OCI-LY7 (cell line): Measurements from ENCODE around the gene B3GALT5. TPM values are rescaled to one million over a fixed set of nuclear protein-coding genes. Genes with fewer than 3 reads are reported as not detected.

ENCODE experiments used
- Bru-seq: library from RNA; stranded (reverse); fragments of 400-500 nt; gene quantifications from one replicate; lab custom pipeline; 2021; lab: Mats Ljungman, UMichigan
- BruChase-seq, 2 experiments: library from RNA; stranded (reverse); fragments of 400-500 nt; gene quantifications; one replicate each; lab custom pipeline; 2021; lab: Mats Ljungman, UMichigan
- BruUV-seq: library from RNA; stranded (reverse); fragments of 400-500 nt; replicated peaks from 2 replicates; lab custom pipeline; 2021; lab: Mats Ljungman, UMichigan
- CTCF ChIA-PET: fragments of 300-600 bp; sonication (Branson Sonifier 250); formaldehyde crosslinking; loops from one replicate; lab custom pipeline; 2022; ENCODE audit warnings: antibody characterized with exemption; ENCODE audit not compliant: unreplicated experiment; lab: Charles Lee
- POLR2A ChIA-PET: fragments of 300-600 bp; sonication (Branson Sonifier 250); formaldehyde crosslinking; loops from one replicate; lab custom pipeline; 2022; ENCODE audit warnings: antibody characterized with exemption; lab: Charles Lee
- DNase-seq: peaks from one replicate; pipeline ENCODE4 v3.0.0-alpha.2; 2015; ENCODE audit warnings: low spot score
- H2AFZ ChIP-seq: fragments of 200-600 bp; sonication (generic), shearing (Covaris generic); 2 replicates; pipeline ENCODE4 v1.6.1; 2014; ENCODE audit warnings: mild to moderate bottlenecking, antibody characterized with exemption, low read length, moderate library complexity
- H3K27ac ChIP-seq: fragments of 200-600 bp; sonication (generic); 2 replicates; pipeline ENCODE4 v1.5.1; 2014; ENCODE audit warnings: mixed run types, low read depth, mild to moderate bottlenecking, moderate library complexity, low read length, inconsistent platforms; ENCODE audit not compliant: poor library complexity, severe bottlenecking
- H3K36me3 ChIP-seq: fragments of 200-600 bp; sonication (generic); 2 replicates; pipeline ENCODE4 v1.6.1; 2014; ENCODE audit warnings: mild to moderate bottlenecking, antibody characterized with exemption, low read length, moderate library complexity, mixed read lengths; ENCODE audit not compliant: insufficient read depth
- H3K4me1 ChIP-seq: fragments of 200-600 bp; sonication (generic); 2 replicates; pipeline ENCODE4 v1.5.1; 2014; ENCODE audit warnings: mild to moderate bottlenecking, low read length; ENCODE audit not compliant: insufficient read depth, poor library complexity, severe bottlenecking
- H3K4me2 ChIP-seq: fragments of 200-600 bp; sonication (generic); 2 replicates; pipeline ENCODE4 v1.6.1; 2014; ENCODE audit warnings: mild to moderate bottlenecking, low read length
- H3K4me3 ChIP-seq: fragments of 200-600 bp; sonication (generic); 2 replicates; pipeline ENCODE4 v1.5.1; 2014; ENCODE audit warnings: mild to moderate bottlenecking, low read depth, low read length; ENCODE audit not compliant: poor library complexity, severe bottlenecking
- H3K79me2 ChIP-seq: fragments of 200-600 bp; sonication (generic); 2 replicates; pipeline ENCODE4 v1.6.1; 2016; ENCODE audit warnings: low read depth, mild to moderate bottlenecking, low read length, moderate library complexity, mixed read lengths; ENCODE audit not compliant: insufficient read depth
- H3K9me2 ChIP-seq: fragments of 200-600 bp; sonication (generic); 2 replicates; pipeline ENCODE4 v1.6.1; 2016; ENCODE audit warnings: mild to moderate bottlenecking, low read length, mixed read lengths; ENCODE audit not compliant: insufficient read depth
- H3K9me3 ChIP-seq: fragments of 200-600 bp; sonication (generic); 2 replicates; pipeline ENCODE4 v1.6.1; 2014; ENCODE audit warnings: mild to moderate bottlenecking, mixed run types, low read length, mixed read lengths
- H4K20me1 ChIP-seq: fragments of 200-600 bp; sonication (generic); 2 replicates; pipeline ENCODE4 v1.6.1; 2014; ENCODE audit warnings: mild to moderate bottlenecking, antibody characterized with exemption, low read length, moderate library complexity, mixed read lengths; ENCODE audit not compliant: insufficient read depth
- EZH2phosphoT487 ChIP-seq: fragments of 200-600 bp; sonication (generic); IDR thresholded peaks from 2 replicates; pipeline ENCODE4 v1.6.1; 2018; ENCODE audit warnings: low read depth, borderline replicate concordance, mild to moderate bottlenecking, mixed run types, antibody characterized with exemption, low read length, moderate library complexity, mixed read lengths
- intact Hi-C: fragments of 100-400 bp; cut with micrococcal nuclease; formaldehyde crosslinking; loops from one replicate; pipeline ENCODE4 v1.10.0; 2022; ENCODE audit not compliant: unreplicated experiment
- long read RNA-seq: library from polyadenylated mRNA; stranded (forward); transcript quantifications from one replicate; pipeline ENCODE4 v2.0.0, GENCODE V29; 2022
- total RNA-seq, 2 experiments: library from RNA; depleted of rRNA in 1 of 2; stranded (reverse); fragments of >200 nt in 1 of 2; shearing (Covaris generic) in 1 of 2; gene quantifications; 2 replicates each; pipeline ENCODE4 v1.2.3, GENCODE V29; 2014 to 2022
- TF ChIP-seq, protein P1 (sequence below): fragments of 200-600 bp; sonication (generic); conservative IDR thresholded peaks from 2 replicates; pipeline ENCODE4 v1.5.1; 2014; ENCODE audit warnings: mild to moderate bottlenecking, antibody characterized with exemption, low read length, moderate library complexity, mixed read lengths

The B3GALT5 gene, protein sequence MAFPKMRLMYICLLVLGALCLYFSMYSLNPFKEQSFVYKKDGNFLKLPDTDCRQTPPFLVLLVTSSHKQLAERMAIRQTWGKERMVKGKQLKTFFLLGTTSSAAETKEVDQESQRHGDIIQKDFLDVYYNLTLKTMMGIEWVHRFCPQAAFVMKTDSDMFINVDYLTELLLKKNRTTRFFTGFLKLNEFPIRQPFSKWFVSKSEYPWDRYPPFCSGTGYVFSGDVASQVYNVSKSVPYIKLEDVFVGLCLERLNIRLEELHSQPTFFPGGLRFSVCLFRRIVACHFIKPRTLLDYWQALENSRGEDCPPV
- total RNA-seq (2014; rRNA removed; shearing (Covaris generic)) (not detected in 2 replicates), total RNA-seq (2022) (not detected in 2 replicates), Bru-seq, nascent RNA (percentile 5 among the genes with signal in this experiment), BruChase-seq, experiment 1, labeled RNA remaining after a 6-hour chase (not detected), BruChase-seq, experiment 2, labeled RNA remaining after a 2-hour chase (percentile 2 among the genes with signal in this experiment)
- long read RNA-seq: 0 reads

DNA sequence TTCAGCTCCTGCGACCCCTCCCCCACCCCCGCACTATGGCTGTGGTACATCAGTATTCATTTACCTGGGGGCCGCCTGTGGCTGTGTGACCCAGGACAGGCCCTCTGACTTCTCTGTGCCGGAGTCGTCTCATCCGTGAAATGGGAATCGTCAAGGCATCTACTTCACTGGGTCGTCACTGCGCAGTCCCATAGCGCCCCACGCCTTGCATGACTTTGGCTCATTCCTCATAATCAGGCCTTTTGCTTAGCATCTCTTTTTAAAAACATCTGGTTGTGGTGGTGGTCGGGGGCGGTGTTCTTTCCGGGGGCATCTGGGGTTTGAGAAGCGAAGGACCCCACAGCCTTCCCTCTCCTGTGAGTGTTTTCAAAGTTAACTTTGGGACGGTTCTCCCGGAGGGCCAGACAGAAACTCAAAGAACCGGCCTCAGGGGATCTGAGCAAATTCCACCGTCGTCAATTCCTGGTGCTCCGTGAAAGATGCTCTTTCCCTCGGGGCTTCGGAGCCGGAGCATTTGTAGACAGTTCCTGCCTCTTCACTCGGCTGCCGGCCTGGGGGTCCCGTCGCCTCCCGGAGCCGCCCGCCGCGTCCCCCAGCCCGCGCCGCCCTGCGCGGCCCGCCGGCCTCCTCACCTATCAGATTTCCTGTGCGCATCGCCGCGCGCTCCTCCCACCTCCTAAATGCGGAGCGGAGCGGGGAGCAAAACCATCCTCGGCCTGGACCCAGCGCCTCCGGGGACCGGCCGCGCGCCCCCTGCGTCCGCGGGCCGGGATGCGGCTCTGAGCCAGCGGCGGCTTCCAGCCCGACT, at the start of gene B3GALT5:
TSS of gene B3GALT5 (plus strand) at position 708 of the 808 bp plus-strand sequence. CDS start 47,620 bp downstream, outside the sequence.
- DNase-seq: no peak
- Histone ChIP-seq H3K79me2 (no peaks in the 10 kb centered on the region), H3K27ac (no peak within 1 kb of the TSS), H4K20me1 (no peaks in the 10 kb centered on the region), H3K4me1 (no peaks in the 10 kb centered on the region), H2AFZ (no peak within 1 kb of the TSS), H3K9me2 (no peaks in the 10 kb centered on the region), H3K36me3 (no peaks in the 10 kb centered on the region), H3K4me2 (no peak within 1 kb of the TSS), H3K9me3 (no peaks in the 10 kb centered on the region), H3K4me3 (no peak within 1 kb of the TSS)
- TF ChIP-seq EZH2phosphoT487: no peak
- TF ChIP-seq, protein P1, sequence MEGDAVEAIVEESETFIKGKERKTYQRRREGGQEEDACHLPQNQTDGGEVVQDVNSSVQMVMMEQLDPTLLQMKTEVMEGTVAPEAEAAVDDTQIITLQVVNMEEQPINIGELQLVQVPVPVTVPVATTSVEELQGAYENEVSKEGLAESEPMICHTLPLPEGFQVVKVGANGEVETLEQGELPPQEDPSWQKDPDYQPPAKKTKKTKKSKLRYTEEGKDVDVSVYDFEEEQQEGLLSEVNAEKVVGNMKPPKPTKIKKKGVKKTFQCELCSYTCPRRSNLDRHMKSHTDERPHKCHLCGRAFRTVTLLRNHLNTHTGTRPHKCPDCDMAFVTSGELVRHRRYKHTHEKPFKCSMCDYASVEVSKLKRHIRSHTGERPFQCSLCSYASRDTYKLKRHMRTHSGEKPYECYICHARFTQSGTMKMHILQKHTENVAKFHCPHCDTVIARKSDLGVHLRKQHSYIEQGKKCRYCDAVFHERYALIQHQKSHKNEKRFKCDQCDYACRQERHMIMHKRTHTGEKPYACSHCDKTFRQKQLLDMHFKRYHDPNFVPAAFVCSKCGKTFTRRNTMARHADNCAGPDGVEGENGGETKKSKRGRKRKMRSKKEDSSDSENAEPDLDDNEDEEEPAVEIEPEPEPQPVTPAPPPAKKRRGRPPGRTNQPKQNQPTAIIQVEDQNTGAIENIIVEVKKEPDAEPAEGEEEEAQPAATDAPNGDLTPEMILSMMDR: no peak
- intact Hi-C loops: no loop called here
- ChIA-PET POLR2A (no interaction called here), CTCF (no interaction called here)
- no TSS peak for BruUV-seq

DNA sequence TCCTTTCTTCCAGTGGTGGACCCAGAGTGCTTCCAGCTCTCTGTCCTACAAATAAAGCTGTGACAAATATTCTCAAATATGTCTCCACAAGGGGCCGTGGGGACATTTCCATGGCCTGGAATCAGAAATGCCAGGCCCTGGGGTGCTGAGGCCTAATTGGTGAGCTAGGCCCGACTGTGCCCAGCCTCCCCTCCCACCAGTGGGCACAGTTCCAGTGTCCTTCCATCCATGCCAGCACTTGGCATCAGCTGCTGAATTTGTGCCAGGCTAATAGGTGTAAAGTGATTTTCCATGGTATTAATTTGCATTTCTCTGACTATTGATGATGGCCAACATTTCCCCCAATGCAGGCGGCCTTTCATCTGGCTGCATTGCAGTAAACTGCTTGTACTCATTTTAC, 48.5 kb upstream of the B3GALT5 start:
- Histone ChIP-seq H3K9me3 (no peaks in the 10 kb centered on the region), H3K79me2 (no peaks in the 10 kb centered on the region), H4K20me1 (no peaks in the 10 kb centered on the region), H3K36me3 (no peaks in the 10 kb centered on the region), H3K4me1 (no peaks in the 10 kb centered on the region), H3K4me3 (no peak overlapping the region), H3K4me2 (no peak overlapping the region), H3K9me2 (no peaks in the 10 kb centered on the region), H3K27ac (no peak overlapping the region), H2AFZ (no peak overlapping the region)
- no peak for DNase-seq
- intact Hi-C loops: no loop called here
- ChIA-PET POLR2A (no interaction called here), CTCF (no interaction called here)
- TF ChIP-seq, protein P1: no peak
- no peak for TF ChIP-seq EZH2phosphoT487
- BruUV-seq: no TSS peak
